SH-SY5Y (cell line): ENCODE data around the gene SLC8A1.

Experiments used
- GATA2 ChIP-seq: IDR thresholded peaks from 2 replicates; pipeline ENCODE4 v1.6.1; 2011; ENCODE audit warnings: mild to moderate bottlenecking, low read depth, low read length
- GATA3 ChIP-seq: IDR thresholded peaks from 2 replicates; pipeline ENCODE4 v1.6.1; 2011; ENCODE audit warnings: low read depth, mild to moderate bottlenecking, low read length, moderate library complexity

DNA sequence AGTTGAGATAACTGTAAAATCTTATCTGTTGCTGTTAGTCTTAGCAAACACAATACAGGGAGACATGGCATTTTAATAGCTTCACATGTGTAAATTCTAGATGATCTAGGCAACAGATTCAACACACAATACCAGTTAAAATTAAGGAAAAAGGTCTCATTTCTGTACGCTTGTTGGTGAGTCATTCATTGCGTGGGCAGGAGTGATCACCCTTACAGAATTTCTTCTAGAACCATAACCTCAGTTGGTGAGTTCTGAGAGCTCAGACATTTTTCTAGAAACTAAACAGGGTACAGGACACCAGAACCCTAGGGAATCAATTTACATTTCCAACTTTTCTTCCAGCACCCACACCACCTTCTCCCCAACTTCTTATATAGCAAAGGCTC, 81.9 kb downstream of the SLC8A1 start:
- TF ChIP-seq GATA2 (no peak), GATA3 (no peak)
